Right forelimb (tissue), 1 donor: ENCODE measurements around the gene CCL8.

Experiments used
- DNase-seq: peaks from one replicate; pipeline ENCODE4 v3.0.0-alpha.2; 2018

CCL8 gene

DNA sequence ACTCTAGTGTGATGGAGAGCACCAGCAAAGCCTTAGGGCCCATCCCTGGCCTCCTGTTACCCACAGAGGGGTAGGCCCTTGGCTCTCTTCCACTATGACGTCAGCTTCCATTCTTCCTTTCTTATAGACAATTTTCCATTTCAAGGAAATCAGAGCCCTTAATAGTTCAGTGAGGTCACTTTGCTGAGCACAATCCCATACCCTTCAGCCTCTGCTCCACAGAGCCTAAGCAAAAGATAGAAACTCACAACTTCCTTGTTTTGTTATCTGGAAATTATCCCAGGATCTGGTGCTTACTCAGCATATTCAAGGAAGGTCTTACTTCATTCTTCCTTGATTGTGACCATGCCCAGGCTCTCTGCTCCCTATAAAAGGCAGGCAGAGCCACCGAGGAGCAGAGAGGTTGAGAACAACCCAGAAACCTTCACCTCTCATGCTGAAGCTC, at the start of gene CCL8:
Gene CCL8, plus strand, starts transcription at position 397 of the 445 bp plus-strand sequence. CDS start 67 bp downstream, outside the sequence.
- DNase-seq: no peak

DNA sequence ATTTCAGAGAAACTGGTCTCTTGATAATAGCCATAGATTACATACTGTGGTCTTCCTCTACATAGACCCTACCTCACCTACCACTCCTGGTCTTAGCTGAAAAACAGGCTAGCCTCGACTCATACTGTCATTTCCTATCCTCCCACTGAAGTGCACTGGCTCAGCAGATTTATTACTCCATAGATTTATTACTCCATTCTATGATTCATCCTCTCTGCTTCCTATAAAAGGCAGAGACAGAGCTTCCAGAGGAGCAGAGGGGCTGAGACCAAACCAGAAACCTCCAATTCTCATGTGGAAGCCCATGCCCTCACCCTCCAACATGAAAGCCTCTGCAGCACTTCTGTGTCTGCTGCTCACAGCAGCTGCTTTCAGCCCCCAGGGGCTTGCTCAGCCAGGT, 49.3 kb upstream of the CCL8 start, which contains the start of gene CCL7:
Gene CCL7, plus strand, starts transcription at position 253 of the 400 bp plus-strand sequence. Its CDS starts 70 bp downstream, at position 323.
- DNase-seq: no peak

DNA sequence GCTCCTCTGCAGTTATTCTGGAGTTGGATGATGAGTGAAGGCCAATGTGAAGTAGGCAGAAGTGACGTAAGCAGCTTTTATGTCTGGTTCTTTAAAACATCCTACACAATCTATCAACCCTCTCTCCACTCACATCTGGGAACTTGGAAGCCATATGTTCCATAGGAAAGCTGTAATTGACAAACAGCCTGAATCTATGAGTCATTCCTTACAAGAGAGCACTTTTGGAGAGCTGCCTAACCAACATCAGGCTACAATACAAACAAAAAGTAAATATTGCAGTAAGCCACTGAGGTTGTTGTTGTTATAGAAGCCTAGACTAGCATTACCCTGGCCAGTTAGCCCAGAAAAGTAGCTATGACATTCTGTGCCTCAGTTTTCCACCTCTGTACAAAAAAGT, 43.4 kb upstream of the CCL8 start:
- DNase-seq: no peak

DNA sequence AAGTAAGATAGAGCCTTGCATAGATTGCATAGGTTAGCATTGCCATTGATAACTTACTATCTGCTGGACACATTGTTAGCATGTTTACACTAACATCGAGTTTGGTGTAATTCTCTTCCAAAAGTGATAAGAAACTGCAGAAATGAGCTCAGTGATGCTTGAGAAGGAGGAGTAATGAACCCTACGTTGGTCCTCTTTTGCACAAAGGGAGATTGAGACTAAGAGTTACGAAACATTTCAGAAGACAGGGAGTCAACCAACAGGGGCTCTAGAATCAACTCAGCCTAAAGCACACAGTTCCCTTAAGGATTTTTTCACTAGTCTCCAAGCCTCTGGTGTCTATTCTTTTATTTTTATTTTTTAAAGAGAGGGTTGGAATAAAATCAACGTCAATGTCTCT, 42.4 kb upstream of the CCL8 start:
- DNase-seq: no peak

DNA sequence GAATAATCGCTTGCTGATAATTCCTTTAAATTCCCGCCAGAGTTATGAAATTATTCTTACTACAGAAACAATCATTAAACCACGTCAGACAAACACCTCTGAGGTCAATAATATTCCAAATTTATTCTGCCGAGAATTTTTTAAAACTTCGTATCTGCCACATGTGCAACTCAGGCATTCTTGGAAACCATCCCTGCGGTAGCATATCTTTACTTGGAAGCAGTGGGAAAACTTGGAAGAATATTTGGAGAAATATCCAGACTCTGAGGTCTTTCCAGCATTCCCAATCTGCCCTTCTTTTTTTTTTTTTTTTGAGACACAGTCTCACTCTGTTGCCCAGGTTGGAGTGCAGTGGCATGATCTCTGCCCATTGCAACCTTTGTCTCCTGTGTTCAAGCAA, 35.7 kb upstream of the CCL8 start:
- DNase-seq: no peak

DNA sequence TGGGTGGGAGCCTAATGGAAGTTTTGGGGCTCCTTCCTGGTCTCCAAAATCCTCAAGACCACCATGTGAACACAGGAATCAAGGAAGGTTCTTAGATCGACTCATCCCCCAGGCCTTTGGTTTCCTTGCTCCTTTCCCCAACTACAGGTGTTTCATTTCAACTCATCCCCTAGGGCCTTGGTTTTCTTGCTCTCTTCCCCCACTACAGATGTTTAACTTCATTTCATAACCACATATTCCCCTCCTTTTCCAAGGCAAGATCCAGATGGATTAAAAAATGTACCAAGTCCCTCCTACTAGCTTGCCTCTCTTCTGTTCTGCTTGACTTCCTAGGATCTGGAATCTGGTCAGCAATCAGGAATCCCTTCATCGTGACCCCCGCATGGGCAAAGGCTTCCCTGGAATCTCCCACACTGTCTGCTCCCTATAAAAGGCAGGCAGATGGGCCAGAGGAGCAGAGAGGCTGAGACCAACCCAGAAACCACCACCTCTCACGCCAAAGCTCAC, 33.9 kb upstream of the CCL8 start, which contains the start of gene CCL11:
Gene CCL11, plus strand, starts transcription at position 457 of the 507 bp plus-strand sequence. CDS start 67 bp downstream, outside the sequence.
- DNase-seq: no peak

DNA sequence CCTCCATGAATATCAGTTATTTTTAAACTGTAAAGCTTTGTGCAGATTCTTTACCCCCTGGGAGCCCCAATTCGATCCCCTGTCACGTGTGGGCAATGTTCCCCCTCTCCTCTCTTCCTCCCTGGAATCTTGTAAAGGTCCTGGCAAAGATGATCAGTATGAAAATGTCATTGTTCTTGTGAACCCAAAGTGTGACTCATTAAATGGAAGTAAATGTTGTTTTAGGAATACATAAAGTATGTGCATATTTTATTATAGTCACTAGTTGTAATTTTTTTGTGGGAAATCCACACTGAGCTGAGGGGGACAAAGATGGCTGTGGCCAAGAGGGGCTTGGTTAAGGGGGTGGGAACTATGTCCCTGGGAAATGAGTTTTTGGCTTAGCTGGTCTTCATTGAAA, 31.4 kb upstream of the CCL8 start:
- no peak for DNase-seq

DNA sequence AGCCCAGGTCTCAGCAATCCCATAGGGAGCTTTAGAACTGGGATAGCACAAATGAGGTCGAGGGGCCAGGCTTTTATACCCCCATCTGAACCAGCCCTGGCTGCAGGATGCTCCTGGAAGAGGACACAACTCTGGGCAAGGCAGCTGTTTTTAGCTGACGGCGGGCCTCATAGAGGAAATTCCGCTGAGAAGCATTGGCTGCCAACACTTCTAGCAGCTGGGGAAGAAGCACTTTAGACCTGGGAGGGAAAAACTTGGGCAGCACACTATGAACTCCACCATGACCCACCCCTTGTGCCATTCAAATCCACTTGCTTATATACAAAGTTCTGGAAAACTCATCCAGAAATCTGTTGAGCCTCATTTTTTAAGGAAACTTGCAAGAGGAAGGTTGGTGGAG, 28.6 kb upstream of the CCL8 start:
- DNase-seq: no peak

DNA sequence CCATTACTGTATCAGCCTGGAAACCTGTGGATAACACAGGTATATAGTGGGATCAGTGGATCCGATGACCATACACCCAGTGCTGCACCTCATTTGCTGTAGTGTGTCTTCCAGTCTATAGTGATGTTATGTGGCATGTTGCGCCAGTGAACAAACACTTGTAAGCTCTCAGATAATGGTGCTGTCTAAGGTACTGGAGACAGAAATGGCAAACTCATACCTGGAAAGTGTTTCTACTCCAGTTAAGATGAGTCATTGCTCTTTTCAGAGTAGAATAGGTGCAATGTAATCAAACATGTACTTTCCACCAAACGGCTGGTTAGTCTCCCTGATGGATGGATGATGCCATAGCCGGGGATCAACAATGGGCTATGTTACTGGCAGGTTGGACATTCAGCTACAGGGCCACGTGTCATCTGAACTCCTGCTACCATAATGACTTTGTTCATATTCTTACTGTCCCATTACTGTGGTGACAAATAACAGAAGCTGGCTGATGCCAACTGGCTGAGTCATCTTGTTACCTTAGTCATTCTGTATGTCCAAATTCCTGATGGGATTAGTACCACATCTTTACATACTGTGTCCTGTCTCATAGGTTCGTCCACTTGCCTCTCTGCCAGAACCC, 27.4 kb upstream of the CCL8 start:
- no peak for DNase-seq

DNA sequence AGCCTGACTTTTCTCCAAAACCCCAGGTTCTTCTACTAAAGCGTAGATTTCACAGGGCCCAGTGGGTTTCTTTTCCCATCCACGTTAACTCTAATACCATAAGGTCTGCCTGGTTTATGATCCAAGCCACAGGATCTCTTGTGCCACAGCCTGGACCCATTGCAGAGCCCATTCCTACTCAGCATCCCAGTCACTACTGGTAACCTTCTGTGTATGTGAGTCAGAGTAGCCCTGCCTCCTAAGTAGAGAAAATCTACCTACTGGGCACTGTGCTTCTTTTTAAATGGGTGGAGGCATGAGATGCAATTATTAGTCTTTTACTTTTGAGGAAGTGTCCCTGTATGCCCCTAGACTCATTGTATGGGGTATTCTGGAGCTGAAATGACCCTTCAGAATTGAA, 20.2 kb upstream of the CCL8 start:
- DNase-seq: no peak

DNA sequence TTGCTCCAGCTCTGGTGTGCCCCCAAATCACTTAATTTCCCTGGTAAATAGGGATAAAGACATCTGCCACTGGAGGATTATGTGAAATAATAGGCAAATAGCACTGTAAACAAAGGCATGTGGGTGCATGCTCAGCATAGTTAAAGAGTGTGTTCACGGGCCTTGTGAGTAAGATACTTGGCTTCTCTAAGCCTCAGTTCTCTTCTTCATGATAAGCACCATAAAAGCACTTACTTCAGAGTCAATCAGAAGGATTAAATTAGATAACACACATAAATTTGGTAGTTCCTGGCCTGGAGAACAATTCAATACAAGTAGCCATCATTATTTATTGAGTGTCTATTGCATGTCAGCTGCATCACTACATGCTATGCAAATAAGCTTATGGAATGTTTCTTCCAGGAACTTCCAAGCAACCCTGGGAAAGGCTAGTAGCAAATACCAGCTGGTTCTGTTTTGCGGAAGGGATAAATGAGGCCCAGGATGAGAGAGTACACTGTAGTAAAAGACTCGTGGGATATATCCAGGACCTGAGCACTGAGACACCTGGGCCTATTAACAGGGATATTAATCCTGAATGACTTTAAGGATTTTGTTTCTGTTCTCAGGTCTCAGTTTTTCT, 19.2 kb upstream of the CCL8 start:
- DNase-seq: no peak

DNA sequence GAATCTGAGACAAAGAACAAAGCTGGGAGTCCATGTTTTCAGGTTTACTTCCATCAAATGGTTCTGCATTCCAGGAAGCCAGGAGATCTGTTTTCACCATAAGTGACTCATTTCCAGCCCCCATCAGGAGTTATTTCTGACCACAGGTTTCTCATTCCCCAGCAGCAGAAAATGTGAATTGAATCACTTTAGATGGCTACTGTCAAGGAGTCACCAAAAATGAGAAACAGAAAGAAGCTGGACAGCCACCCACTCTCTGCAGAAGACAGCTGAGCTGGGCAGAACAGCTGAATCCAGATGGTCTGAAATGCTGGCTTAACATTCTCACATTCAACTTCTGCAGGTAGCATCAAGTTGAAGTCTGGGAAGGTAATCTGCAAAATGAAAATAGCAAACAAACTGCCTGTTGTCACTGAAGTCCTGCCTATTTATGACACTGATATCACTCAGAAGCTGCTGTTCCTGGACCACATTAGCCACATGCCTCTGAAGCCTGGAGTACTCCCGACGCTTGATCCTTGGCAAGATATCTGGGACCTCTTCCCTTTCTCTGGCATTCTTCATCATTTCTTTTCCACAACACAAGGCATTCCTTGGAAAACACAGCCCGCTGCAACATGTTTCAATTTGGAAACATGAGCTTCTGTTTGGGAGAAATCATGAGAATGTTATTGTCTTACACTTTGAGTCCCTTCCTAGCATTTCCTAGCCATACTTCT, 18.4 kb upstream of the CCL8 start:
- no peak for DNase-seq

DNA sequence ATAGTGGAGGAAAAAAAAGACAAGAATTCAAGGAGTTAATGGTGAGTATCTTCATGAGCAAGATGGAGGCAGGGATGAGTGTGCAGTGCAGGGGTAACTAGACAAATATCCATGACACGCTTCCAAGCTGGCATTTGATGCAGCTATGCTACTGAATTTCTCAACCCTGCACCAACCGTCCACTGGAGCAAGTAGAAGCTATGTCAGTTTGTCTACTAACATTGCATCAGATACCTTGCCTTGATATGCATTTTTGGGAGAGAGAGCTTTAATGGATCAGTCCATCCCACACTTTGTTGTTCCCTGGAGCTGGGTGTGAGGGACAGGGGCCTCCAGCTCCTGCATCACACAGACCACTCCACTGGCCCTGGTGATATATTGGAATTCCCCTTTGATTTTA, 17.2 kb upstream of the CCL8 start:
- DNase-seq: no peak

DNA sequence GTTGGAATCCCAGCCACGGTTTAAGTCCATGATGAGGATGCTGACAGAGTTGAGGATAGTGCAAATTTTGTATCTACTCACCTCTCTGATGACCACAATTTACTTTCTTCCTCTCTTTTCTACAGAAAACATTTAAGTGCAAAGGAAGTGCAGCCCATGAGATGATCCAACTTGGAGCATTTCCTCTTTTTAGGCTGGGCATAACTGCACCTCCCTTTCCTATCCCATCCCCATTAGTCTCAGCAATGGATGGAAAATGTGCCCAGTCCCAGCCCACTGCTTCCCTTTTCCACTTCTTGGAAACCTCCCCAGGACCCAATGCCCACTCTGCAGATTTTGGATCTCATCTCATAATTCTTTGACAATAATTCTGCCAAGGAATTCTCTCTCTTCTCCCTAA, 16.6 kb upstream of the CCL8 start:
- DNase-seq: no peak

DNA sequence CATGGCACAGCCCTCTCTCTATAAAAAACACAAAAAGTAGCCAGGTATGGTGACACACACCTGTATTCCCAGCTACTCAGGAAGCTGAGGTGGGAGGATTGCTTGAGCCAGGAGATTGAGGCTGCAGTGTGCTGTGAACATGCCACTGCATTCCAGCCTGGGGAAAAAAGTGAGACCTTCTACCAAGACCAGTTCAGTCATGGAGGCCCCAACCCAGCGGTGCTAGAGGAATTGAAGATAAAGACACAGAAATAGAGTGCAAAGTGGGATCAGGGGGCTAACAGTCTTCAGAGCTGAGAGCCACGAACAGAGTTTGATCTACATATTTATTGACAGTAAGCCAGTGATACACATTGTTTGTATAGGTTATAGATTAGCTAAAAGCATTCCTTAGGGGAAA, 15.6 kb upstream of the CCL8 start:
- no peak for DNase-seq

DNA sequence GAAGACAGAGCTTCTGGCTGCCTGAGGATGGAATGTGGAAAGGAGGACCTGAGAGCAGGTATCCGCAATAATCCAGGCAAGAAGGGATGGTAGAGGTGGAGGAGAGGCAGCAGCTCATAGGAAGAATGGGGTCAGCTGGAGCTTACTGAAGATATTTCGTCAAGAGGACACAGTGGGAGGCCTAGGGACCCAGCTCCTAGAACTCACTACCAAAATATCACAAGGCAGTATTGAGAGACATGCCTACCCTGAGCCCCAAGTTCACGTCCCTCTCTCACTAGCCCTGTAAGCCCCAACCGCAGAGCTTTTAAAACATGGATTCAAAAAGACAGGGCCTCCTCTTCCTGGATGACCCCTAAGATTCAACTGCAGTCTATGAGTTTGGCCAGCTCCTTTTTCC, 14.2 kb upstream of the CCL8 start:
- DNase-seq: no peak

DNA sequence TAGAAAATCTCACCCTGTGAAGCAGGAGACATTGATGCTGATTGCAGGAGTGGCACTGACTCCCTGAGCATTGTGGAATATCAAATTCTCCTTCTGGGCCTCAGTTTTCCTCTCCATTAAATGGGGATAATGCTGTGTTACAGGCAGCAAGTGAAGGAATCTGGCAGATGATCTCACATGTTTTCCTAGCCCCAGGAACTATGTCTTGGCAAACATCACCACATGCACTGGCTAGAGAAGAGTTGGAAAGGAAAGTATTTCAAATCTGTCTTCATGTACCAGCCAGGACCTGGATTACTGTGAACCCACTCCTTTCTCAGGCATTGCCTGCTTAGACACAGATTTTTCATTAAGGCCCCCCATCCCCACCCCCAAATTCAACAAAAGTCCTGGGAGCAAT, 13.6 kb upstream of the CCL8 start:
- DNase-seq: no peak

DNA sequence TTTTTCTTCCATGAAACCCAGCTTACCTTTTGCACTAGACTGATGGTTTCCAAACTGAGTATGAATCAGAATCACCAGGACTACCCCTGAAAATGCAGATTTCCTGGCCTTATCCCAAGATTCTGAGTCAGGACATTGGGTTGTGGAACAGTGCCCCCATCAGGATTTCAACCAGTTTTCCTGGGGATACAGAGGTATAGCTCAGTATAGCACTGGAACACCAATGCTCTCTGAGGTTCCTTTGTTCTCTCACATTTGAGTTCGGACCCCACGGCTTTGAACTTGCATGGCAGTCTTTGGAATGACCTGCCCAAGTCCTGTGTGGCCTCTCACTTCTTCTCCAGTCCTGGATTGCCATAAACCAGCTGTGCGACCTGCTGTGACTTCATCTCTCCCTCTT, 12.8 kb upstream of the CCL8 start:
- no peak for DNase-seq

DNA sequence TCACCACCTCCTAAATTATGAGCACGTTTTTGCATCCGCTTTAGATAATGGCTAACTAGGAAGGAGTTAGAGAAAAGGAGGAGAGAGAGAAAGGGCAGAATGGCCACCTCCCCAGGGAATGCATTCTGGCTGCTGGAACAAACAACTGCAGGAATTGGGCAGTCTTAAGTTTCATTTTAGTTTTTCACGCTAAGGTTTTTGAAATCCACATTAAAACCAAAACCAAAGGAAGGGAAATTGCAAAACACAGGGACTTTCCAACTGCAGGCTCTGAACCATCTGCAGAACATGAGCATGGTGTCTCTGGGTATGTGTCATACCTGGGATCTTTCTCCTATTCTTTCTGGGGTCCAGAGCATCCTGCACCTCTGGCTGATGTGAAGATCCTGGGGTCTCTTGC, 12.1 kb upstream of the CCL8 start:
- no peak for DNase-seq

DNA sequence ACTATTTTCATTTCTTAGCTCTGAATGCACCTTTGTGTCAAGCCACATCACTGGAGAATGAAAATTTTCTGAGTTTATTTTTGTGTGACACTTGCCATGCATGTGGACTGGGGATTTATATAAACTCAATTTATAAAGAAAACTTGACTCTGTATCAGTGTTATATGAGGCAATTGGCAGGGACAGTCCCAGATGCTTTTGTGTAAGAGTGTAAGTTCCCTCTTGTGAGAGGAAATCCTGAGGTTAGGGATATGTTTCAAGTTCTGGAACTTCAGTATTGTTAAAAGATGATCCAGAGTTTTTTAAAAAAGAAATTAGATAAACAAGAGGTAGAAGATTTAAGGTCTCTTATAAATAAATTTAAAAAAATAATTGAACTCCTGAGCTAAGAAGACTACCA, 10.9 kb upstream of the CCL8 start:
- no peak for DNase-seq

DNA sequence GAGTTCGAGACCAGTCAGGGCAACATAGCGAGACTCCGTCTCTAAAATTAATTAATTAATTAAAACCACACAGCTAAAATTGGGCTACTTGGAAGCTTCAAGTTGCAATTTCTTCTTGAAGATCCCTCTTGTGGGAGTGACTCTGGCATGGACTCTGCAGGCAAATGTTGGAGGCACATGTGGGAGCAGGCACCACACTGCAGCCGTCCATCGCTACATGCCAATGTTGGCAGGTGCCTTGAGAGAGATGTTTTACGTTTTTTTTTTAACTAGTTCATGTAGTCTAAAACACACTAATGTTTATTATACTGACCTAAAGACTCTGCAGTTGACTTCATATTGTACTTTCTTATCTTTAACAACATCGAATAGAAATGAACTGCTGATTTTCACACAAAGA, 7.9 kb upstream of the CCL8 start:
- no peak for DNase-seq

DNA sequence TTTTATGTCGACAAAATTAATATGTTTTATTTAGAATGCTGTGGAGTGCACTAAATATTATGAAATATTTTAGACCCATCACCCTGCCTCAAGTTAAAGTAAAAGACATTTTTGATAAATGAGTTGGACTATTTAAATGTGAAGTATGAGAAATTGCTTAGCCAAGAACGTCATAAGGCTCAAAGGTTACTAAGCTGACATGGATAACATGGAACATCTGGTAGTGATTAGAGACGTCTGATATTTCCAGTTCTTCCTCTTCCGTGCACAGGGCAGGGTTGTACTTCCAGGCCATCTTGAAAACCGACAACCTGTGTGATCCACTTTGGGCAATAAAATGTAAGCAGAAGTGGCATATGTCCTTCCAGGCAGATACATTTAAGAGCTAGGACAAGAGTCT, 7.2 kb upstream of the CCL8 start:
- DNase-seq: no peak

DNA sequence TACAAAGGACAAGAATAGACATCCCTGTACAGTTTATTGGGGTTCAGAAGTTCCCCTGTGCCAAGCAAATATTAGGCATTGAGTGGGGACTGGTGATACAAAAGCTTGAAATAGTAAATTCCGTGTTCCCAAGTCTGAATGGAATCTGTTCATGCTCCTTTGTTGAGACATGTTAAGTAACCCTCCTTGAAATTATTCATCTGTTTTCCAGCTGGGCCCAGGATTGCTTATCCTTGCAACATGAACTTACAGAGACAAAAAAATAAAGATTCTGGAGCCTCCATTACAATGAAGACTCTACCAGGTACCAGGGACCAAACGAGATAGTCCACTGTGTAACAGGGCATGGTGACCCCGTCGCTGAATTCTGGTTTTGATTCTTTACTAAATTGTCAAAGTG, 6.1 kb upstream of the CCL8 start:
- DNase-seq: no peak

DNA sequence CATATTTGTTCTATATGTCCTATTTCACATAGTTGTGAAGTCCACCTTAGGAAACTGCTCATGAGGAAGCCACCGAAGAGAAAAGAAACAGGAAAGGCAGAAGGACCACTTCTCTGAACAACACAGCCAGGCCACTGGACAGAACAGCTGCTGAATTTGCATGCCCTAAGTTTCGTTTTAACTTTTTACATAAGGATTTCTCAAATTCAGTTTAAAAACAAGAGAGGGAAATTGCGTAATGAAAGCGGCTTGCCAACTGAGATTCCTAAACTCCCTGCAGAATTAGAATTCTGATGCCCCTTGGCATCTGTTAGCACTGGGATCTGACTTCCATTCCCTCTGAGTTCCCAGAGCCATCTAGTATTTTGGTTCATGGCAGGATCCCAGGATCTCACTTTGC, 5.0 kb upstream of the CCL8 start:
- DNase-seq: no peak
